BE2C (cell line): ENCODE data around the gene BCOR. TPM values are rescaled to one million over a fixed set of nuclear protein-coding genes. Genes with fewer than 3 reads are reported as not detected.

Experiments
- DNase-seq: peaks from one replicate; pipeline ENCODE4 v3.0.0-alpha.2; 2020
- H3K27me3 ChIP-seq: fragments of 250-450 bp; sonication (Bioruptor Pico); 2 replicates; pipeline ENCODE4 v1.5.1; 2020; ENCODE audit warnings: mild to moderate bottlenecking
- H3K36me3 ChIP-seq: fragments of 250-450 bp; sonication (Bioruptor Pico); 2 replicates; pipeline ENCODE4 v1.5.1; 2020; ENCODE audit warnings: mild to moderate bottlenecking
- H3K4me1 ChIP-seq: fragments of 250-450 bp; sonication (Bioruptor Pico); 2 replicates; pipeline ENCODE4 v1.5.1; 2020
- H3K4me3 ChIP-seq: 2 replicates; pipeline ENCODE4 v1.5.1; 2011; ENCODE audit warnings: low read depth, low read length
- H3K9me3 ChIP-seq: fragments of 250-450 bp; sonication (Bioruptor Pico); 2 replicates; pipeline ENCODE4 v1.5.1; 2020
- polyA plus RNA-seq: library from polyadenylated mRNA; unstranded; fragments of >200 nt; gene quantifications from one replicate; pipeline ENCODE4 v1.2.1, GENCODE V29; 2012; ENCODE audit warnings: low read depth, missing spikeins; ENCODE audit not compliant: insufficient read length, insufficient read depth
- TF ChIP-seq, protein P1 (sequence below): IDR thresholded peaks from 2 replicates; pipeline ENCODE4 v1.5.1; 2012; ENCODE audit warnings: mild to moderate bottlenecking, low read depth, low read length

Gene BCOR
- 61.8 TPM for polyA plus RNA-seq

DNA sequence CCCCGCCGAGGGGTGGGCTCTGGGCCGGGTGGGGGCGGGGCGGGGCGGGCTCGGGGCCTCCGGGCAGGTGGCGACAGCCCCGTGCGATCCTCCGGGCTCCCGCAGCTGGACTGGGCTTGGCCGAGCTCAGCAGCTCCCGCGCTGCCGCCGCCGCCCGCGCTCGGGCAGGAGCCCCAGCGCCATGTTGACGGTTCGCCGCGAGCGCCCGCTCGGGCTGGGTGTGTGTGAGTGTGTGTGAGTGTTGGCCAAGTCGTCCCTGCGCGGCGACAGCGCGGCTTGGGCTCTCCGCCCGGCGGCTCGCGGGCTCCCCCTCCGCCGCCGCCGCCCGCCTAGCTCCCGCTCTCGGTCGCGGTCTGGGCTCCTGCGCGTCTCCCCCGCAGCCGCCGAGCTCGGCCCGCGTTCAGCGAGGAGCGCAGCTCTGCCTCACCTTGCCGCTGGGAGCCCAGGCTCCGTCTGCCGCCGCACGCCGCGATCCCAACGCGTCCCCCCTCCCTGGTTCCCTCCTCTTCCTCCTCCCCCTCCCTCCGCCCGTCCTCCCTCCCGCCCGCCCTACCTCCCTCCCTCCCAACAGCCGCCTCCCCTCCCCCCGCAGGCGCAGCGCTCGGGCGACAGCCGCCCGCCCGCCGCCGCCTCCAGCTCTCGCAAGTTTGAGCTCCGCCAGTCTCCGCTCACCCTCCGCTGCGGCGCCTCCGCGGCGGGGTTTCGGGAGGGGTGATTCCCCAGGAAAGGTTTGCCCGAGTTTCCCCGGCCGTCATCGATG is at the start of gene BCOR:
Gene BCOR, minus strand, starts transcription at position 455 of the 760 bp plus-strand sequence. CDS start 20,029 bp downstream, outside the sequence.
- H3K27me3 ChIP-seq: no peaks in the 10 kb centered on the region
- H3K4me1 ChIP-seq: peaks cover 6% of the 10 kb centered on the region; the same call in 1 of the 2 replicates
- no peaks in the 10 kb centered on the region for H3K9me3 ChIP-seq
- H3K4me3 ChIP-seq: peak within 1 kb of the TSS; percentile 67
- TF ChIP-seq, protein P1, sequence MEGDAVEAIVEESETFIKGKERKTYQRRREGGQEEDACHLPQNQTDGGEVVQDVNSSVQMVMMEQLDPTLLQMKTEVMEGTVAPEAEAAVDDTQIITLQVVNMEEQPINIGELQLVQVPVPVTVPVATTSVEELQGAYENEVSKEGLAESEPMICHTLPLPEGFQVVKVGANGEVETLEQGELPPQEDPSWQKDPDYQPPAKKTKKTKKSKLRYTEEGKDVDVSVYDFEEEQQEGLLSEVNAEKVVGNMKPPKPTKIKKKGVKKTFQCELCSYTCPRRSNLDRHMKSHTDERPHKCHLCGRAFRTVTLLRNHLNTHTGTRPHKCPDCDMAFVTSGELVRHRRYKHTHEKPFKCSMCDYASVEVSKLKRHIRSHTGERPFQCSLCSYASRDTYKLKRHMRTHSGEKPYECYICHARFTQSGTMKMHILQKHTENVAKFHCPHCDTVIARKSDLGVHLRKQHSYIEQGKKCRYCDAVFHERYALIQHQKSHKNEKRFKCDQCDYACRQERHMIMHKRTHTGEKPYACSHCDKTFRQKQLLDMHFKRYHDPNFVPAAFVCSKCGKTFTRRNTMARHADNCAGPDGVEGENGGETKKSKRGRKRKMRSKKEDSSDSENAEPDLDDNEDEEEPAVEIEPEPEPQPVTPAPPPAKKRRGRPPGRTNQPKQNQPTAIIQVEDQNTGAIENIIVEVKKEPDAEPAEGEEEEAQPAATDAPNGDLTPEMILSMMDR: no peak
- DNase-seq: peak; percentile 82
- H3K36me3 ChIP-seq: no peaks in the 10 kb centered on the region

DNA sequence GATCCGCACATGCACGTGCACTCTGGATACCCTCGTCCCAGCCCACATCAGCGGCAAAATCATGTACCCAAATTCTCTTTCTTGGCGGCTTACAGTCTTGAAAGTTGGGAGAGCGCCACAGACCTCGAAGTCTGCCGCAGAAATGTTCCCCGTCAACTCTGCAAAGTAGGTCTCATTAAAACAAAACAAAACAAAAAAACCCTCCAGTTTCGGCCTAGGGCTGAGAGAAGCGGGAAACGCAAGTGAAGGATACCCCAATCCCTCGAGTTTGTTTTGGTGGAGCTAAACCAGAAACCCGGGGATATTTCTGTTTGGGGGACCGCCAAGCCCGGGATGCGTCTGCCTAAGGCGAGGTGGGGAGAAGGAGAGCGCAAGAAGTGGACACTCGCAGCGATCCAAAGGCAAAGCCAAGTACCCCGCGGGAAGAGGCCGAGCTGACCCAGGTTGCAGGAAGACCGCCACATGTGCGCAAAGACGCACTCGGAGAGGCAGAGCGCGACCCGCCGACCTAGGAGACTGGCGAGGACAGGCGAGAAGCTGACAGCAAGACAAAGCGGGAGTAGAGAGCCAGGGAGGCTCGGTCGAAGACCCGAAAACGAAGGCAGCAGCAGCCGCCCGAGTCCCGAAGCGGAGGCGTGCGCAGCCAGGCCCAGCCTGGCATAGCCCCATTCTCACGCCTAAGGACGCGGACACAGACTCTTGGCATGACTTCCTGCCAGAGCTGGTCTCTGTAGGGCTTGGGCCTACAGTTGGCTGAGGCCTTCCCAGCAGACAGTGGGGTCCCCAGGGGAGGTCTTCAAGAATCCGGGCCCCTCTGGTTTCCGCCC is 49.6 kb upstream of the BCOR start:
- DNase-seq: no peak
- H3K4me1 ChIP-seq: no peaks in the 10 kb centered on the region; the same call in none of the 2 replicates
- no peaks in the 10 kb centered on the region for H3K9me3 ChIP-seq
- H3K27me3 ChIP-seq: no peaks in the 10 kb centered on the region
- no peaks in the 10 kb centered on the region for H3K36me3 ChIP-seq
- H3K4me3 ChIP-seq: no peak overlapping the region
- TF ChIP-seq, protein P1: no peak

DNA sequence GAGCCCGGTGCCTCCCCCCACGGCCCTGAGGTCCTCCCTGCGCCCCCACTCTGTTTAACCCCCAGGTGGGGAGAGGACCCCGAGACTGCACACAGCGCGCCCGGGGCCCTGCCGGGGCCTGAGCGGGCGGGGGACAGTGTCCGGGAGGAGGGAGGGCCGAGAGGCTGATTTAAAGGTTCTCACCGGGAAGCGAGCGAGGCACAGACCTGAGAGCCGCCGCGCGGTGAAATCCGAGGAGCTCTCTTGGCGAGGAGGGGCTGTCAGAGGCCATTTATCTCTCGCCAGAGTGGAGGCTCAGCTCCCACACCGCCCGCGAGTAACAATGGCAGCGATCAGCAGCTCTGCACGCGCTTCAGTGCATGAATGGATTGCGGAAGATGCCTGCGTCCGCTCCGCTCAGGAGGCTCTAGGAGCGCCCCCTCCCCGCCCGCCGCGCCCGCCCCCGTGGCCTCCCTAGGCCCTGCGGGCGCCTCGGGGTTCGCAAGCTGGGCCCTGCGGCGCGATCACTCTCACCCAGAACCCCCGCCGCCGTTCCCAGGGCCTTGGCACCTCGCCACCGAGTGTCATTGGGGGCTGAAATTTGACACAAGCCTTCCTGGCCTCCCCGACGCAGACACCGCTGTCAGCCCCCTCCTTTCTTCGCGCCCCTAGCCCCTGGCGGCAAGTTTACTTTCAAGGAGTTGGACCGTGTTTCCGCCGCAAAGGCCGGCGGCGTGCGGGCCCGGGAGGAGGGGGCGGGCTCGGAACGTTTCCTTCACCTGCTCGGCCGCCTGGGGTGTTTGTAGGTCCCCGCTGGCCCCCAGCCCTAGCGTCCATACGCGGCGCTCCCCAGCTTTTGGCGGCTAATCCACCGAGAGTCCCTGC is 48.7 kb upstream of the BCOR start:
- Histone ChIP-seq H3K36me3 (no peaks in the 10 kb centered on the region), H3K4me3 (peak overlapping the region; percentile 59), H3K4me1 (no peaks in the 10 kb centered on the region; the same call in 1 of the 2 replicates), H3K9me3 (no peaks in the 10 kb centered on the region), H3K27me3 (no peaks in the 10 kb centered on the region)
- TF ChIP-seq, protein P1: no peak
- peak; percentile 38 for DNase-seq

- H3K27me3 ChIP-seq: no peaks in the 10 kb centered on the region
- H3K4me3 ChIP-seq: peak overlapping the region; percentile 59
- no peaks in the 10 kb centered on the region; the same call in 1 of the 2 replicates for H3K4me1 ChIP-seq
- H3K9me3 ChIP-seq: no peaks in the 10 kb centered on the region
- TF ChIP-seq, protein P1: no peak
- DNase-seq: no peak
- H3K36me3 ChIP-seq: no peaks in the 10 kb centered on the region
Measured at GRCh38 chrX:40145923-40146261, 48.1 kb upstream of the BCOR start.

DNA sequence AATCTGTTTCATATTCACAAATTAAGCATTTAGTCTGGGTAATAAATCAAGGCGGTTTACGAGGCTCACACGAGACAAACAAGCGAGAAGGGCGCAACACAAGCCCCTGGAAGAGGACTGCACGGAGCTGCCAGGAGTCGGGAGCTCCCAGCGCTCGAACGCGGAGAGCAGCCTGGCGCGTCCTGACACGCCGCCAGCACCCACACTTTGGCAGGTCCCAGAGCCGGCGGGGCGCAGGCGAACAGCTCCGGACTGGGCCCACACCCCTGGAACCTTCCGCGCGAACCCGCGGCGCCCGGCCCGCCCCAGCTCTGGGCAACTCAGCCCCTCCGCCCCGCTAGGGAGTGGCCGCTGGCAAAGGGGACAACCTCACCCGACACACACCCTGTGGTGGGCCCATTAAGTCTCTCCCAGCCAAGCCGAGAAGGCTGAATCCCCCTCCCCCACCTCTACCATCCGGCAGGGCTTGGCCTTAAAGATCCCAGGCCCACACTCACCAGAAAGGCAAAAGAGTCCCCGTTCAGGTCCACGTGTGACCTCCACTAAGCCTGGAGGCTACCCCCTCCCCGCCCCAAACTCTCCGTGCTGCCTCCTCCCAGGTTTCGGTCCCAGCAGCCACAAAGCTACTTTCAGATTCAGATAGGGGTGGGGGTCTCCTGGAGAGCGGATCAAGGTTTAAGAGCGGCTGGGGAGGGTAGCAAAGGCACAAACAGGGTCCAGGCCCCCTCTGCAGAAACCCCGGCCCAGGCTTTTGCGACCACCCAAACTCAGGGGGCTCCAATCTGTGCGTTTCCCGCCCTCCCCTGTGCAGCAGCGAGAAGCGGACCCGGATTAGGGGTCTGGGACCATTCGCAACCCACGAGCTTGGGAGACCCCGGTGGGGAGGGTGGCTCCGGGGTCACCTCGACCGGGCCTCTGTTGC is 47.5 kb upstream of the BCOR start:
- Histone ChIP-seq H3K27me3 (no peaks in the 10 kb centered on the region), H3K4me3 (peak overlapping the region; percentile 59), H3K4me1 (no peaks in the 10 kb centered on the region; the same call in 1 of the 2 replicates), H3K9me3 (no peaks in the 10 kb centered on the region), H3K36me3 (no peaks in the 10 kb centered on the region)
- DNase-seq: no peak
- TF ChIP-seq, protein P1: no peak
